ENCODE results near the gene FABP3. TPM values are rescaled to one million over a fixed set of nuclear protein-coding genes. Genes with fewer than 3 reads are reported as not detected.

FABP3 gene
- total RNA-seq, 2 donors from 2014 or later, result 19.2 to 28.6 TPM

- H3K27ac ChIP-seq, result no peak overlapping the region
- no peak for ATAC-seq (ENCODE audit: insufficient number of reproducible peaks, low FRiP score, low read depth)
- H3K27me3 ChIP-seq (replicated peaks; ENCODE audit: insufficient read depth), result no peaks in the 10 kb centered on the region
- H3K4me3 ChIP-seq, result peak overlapping the region; percentile 87
- peaks cover 3 to 13% of the 10 kb centered on the region in 2 donors for H3K4me1 ChIP-seq (ENCODE audit: control insufficient read depth in 1 of 2, low read depth in 2 of 2)
- H3K9me3 ChIP-seq, result no peaks in the 10 kb centered on the region
- no peaks in the 10 kb centered on the region for H3K36me3 ChIP-seq
- no peak for TF ChIP-seq CTCF (IDR thresholded peaks at IDR 0.05)
- DNase-seq (ENCODE audit: low spot score), result no peak
These were observed 39.3 kb upstream of the FABP3 start for GRCh38 chr1:31412205-31412604.

- TF ChIP-seq CTCF (IDR thresholded peaks at IDR 0.05), result no peak
These were observed 38.0 kb upstream of the FABP3 start for GRCh38 chr1:31410871-31411270.

GRCh38 chr1:31409946-31410858 lies 37.3 kb upstream of the FABP3 start:
- DNase-seq (ENCODE audit: low spot score) (no peak), ATAC-seq (ENCODE audit: insufficient number of reproducible peaks, low FRiP score, low read depth) (no peak)
- Histone ChIP-seq H3K4me1 (ENCODE audit: control insufficient read depth in 1 of 2, low read depth in 2 of 2) (peaks cover 3 to 20% of the 10 kb centered on the region in 2 donors), H3K27me3 (replicated peaks; ENCODE audit: insufficient read depth) (no peaks in the 10 kb centered on the region), H3K9me3 (no peaks in the 10 kb centered on the region), H3K4me3 (no peak overlapping the region), H3K27ac (no peak overlapping the region), H3K36me3 (no peaks in the 10 kb centered on the region)
- TF ChIP-seq CTCF (IDR thresholded peaks at IDR 0.05), result no peak

More at GRCh38 chr1:31410871-31411270, 38.0 kb upstream of the FABP3 start:
- H3K4me3 ChIP-seq, result no peak overlapping the region
- H3K4me1 ChIP-seq (ENCODE audit: control insufficient read depth in 1 of 2, low read depth in 2 of 2), result peaks cover 3 to 14% of the 10 kb centered on the region in 2 donors
- no peak overlapping the region for H3K27ac ChIP-seq
- H3K36me3 ChIP-seq, result no peaks in the 10 kb centered on the region
- H3K27me3 ChIP-seq (replicated peaks; ENCODE audit: insufficient read depth), result no peaks in the 10 kb centered on the region
- H3K9me3 ChIP-seq, result no peaks in the 10 kb centered on the region
- DNase-seq (ENCODE audit: low spot score) (no peak), ATAC-seq (ENCODE audit: insufficient number of reproducible peaks, low FRiP score, low read depth) (no peak)

- no peak overlapping the region for H3K27ac ChIP-seq
- ATAC-seq (ENCODE audit: insufficient number of reproducible peaks, low FRiP score, low read depth), result no peak
- no peak overlapping the region for H3K4me3 ChIP-seq
- H3K27me3 ChIP-seq (replicated peaks; ENCODE audit: insufficient read depth), result no peaks in the 10 kb centered on the region
- no peak for DNase-seq (ENCODE audit: low spot score)
- H3K4me1 ChIP-seq (ENCODE audit: control insufficient read depth in 1 of 2, low read depth in 2 of 2), result peaks cover 0 to 16% of the 10 kb centered on the region in 2 donors
- H3K9me3 ChIP-seq, result no peaks in the 10 kb centered on the region
- no peaks in the 10 kb centered on the region for H3K36me3 ChIP-seq
- no peak for TF ChIP-seq CTCF (IDR thresholded peaks at IDR 0.05)
These were observed 36.0 kb upstream of the FABP3 start for GRCh38 chr1:31408788-31409318.

- no peaks in the 10 kb centered on the region for H3K9me3 ChIP-seq
- TF ChIP-seq CTCF (IDR thresholded peaks at IDR 0.05), result no peak
- ATAC-seq (ENCODE audit: insufficient number of reproducible peaks, low FRiP score, low read depth) (no peak), DNase-seq (ENCODE audit: low spot score) (no peak)
- peaks cover 0 to 7% of the 10 kb centered on the region in 2 donors for H3K4me1 ChIP-seq (ENCODE audit: control insufficient read depth in 1 of 2, low read depth in 2 of 2)
- no peaks in the 10 kb centered on the region for H3K27me3 ChIP-seq (replicated peaks; ENCODE audit: insufficient read depth)
- no peak overlapping the region for H3K4me3 ChIP-seq
- no peaks in the 10 kb centered on the region for H3K36me3 ChIP-seq
- no peak overlapping the region for H3K27ac ChIP-seq
These were observed 34.3 kb upstream of the FABP3 start for GRCh38 chr1:31407029-31407626.
